Measurements from ENCODE around the gene SMPD3.

The SMPD3 gene

GRCh38 chr16:68319185-68319908 lies 129.0 kb downstream of the SMPD3 start:
- FAIRE-seq, result no peak

GRCh38 chr16:68313116-68313515 lies 135.2 kb downstream of the SMPD3 start:
- FAIRE-seq, result no peak

DNA sequence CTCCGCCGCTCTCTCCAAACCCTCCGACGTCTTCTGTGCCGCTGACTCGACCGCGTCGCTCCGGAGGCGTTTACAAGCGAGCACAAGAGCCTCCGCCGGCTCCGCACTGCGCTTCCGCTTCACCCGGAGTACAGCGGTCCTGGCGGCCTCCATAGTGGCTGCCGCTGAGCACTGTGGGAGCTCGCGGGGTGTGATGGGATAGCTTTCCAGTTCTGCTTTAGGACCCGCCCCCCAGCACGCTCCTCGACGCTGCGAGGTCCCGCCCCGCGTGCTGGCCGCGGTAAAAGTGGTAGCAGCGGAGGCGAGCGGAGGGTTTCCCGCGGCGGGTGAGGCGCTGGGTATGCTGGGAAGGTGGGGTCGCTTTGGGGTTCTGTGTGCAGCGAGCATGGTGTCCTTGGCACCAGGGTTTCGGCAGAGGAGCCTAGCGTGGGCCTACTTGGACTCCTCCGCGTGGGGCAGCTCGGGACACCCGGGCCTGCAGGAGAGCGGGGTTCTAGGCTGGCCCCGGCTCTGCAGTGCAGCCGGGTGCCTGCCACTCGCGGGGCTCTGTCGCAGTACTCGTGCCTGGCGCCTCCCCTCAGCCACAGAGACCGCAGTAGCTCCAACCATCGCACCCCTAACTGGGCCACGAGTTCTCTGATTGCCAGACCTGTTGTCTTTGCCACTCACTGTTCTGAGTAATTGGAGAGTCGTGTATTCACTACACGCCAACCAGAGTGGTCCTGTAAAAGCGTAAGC lies 137.4 kb downstream of the SMPD3 start, which contains the start of the genes PRMT7 and SLC7A6OS:
PRMT7 (plus strand) TSS at position 246 of the 738 bp plus-strand sequence. CDS start 4,961 bp downstream, outside the sequence.
SLC7A6OS (minus strand) TSS at position 173 of the 738 bp plus-strand sequence; CDS start at position 153, 20 bp downstream.
- no peak for FAIRE-seq

- FAIRE-seq, result no peak
These were observed 137.9 kb downstream of the SMPD3 start for GRCh38 chr16:68310437-68310773.

GRCh38 chr16:68309799-68310198 lies 138.5 kb downstream of the SMPD3 start:
- FAIRE-seq, result no peak
